Measurements from ENCODE around the gene ZNF213.

ZNF213 gene

DNA sequence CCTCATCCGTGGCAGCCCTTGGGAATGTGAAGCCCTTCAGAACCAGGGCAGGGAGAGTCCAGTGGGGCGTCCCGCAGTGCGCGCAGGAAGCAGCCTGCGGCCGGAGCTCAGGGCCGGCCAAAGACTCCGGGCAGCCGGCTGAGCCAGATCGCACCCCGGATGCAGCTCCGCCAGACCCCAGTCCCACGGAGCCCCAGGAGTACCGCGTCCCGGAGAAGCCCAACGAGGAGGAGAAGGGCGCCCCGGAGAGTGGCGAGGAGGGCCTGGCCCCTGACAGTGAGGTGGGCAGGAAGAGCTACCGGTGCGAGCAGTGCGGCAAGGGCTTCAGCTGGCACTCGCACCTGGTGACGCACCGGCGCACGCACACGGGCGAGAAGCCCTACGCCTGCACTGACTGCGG is 15.5 kb upstream of the ZNF213 start:
- TF ChIP-seq, protein P1, sequence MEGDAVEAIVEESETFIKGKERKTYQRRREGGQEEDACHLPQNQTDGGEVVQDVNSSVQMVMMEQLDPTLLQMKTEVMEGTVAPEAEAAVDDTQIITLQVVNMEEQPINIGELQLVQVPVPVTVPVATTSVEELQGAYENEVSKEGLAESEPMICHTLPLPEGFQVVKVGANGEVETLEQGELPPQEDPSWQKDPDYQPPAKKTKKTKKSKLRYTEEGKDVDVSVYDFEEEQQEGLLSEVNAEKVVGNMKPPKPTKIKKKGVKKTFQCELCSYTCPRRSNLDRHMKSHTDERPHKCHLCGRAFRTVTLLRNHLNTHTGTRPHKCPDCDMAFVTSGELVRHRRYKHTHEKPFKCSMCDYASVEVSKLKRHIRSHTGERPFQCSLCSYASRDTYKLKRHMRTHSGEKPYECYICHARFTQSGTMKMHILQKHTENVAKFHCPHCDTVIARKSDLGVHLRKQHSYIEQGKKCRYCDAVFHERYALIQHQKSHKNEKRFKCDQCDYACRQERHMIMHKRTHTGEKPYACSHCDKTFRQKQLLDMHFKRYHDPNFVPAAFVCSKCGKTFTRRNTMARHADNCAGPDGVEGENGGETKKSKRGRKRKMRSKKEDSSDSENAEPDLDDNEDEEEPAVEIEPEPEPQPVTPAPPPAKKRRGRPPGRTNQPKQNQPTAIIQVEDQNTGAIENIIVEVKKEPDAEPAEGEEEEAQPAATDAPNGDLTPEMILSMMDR (IDR thresholded peaks at IDR 0.05), result no peak

DNA sequence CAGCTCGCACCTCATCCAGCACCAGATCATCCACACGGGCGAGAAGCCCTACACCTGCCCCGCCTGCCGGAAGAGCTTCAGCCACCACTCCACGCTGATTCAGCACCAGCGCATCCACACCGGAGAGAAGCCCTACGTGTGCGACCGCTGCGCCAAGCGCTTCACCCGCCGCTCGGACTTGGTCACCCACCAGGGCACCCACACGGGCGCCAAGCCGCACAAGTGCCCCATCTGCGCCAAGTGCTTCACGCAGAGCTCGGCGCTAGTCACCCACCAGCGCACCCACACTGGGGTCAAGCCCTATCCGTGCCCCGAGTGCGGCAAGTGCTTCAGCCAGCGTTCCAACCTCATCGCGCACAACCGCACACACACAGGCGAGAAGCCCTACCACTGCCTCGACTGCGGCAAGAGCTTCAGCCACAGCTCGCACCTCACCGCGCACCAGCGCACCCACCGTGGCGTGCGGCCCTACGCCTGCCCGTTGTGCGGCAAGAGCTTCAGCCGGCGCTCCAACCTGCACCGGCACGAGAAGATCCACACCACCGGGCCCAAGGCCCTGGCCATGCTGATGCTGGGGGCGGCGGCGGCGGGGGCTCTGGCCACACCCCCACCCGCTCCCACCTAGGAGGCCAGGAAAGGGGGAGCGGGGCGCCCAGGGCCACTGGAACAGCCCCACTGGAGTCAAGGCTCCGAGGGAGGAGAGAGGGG is 15.0 kb upstream of the ZNF213 start:
- TF ChIP-seq, protein P1 (IDR thresholded peaks at IDR 0.05), result no peak

GRCh38 chr16:3120435-3120834 is 14.4 kb upstream of the ZNF213 start:
- TF ChIP-seq, protein P1 (IDR thresholded peaks at IDR 0.05), result no peak

- TF ChIP-seq, protein P1 (IDR thresholded peaks at IDR 0.05), result no peak
Observed at GRCh38 chr16:3121851-3122467, 12.9 kb upstream of the ZNF213 start.

DNA sequence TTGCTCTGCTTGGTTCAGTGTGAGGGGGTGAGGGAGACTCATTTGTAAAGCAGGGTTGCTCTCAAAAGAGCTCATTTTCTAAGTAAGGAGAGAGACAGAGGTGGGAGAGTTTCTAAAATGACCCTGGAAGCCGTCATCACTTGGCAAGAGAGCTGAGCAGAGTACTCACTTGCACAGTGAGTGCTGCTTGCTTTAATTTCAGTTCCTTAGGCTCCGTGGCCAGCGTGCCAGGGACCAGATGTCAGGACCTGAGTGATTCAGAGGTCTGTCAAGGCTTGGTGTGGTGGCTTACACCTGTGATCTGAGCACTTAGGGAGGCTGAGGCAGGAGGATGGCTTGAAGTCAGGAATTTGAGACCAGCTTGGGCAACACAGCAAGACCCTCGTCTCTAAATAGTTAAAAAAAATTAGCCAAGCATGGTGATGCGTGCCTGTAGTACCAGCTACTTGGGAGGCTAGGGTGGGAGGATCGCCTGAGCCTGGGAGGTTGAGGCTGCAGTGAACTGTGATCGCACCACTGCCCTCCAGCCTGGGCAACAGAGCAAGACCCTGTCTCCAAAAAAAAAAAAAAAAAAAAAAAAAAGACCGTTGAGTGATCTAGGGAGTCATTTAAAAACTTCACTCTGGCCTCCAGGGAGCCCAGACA is 11.8 kb upstream of the ZNF213 start:
- TF ChIP-seq, protein P1 (IDR thresholded peaks at IDR 0.05), result no peak

- TF ChIP-seq, protein P1 (IDR thresholded peaks at IDR 0.05), result peak; percentile 38; the same call in 1 of the 2 replicates
Observed at GRCh38 chr16:3123986-3124886, 10.6 kb upstream of the ZNF213 start.

DNA sequence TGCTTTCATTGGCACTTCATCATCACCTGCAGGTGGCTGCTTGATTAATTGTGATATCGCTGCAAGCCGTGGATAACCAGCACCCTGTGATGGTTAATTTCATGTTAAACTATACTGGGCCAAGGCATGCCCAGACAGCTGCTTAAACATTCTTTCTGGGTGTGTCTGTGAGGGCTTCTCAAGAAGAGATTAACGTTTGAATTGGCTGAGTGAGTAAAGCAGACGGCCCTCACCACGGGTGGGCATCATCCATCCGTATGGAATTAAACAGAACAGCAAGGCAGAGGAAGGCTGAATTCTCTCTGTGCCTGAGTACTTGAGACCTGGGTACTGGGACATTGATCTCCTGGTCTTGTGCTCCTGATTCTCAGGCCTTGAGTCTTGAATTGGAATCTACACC is 7.1 kb upstream of the ZNF213 start:
- TF ChIP-seq, protein P1 (IDR thresholded peaks at IDR 0.05), result no peak
